ENCODE results near the gene PLA2G5.

The PLA2G5 gene

GRCh38 chr1:20031836-20032235 is 38.2 kb upstream of the PLA2G5 start:
- H3K9me3 ChIP-seq, result no peaks in the 10 kb centered on the region
- no peaks in the 10 kb centered on the region for H3K27me3 ChIP-seq
- DNase-seq, result no peak
- TF ChIP-seq CTCF (IDR thresholded peaks at IDR 0.05; ENCODE audit: low read depth, low read length), result no peak
- no peak overlapping the region for H3K4me3 ChIP-seq (ENCODE audit: low read depth, low read length)
- no peaks in the 10 kb centered on the region for H3K36me3 ChIP-seq
- H3K4me1 ChIP-seq, result no peaks in the 10 kb centered on the region

- Histone ChIP-seq H3K4me3 (ENCODE audit: low read depth, low read length) (no peak overlapping the region), H3K9me3 (no peaks in the 10 kb centered on the region), H3K4me1 (no peaks in the 10 kb centered on the region), H3K36me3 (no peaks in the 10 kb centered on the region), H3K27me3 (no peaks in the 10 kb centered on the region)
- no peak for DNase-seq
- no peak for TF ChIP-seq CTCF (IDR thresholded peaks at IDR 0.05; ENCODE audit: low read depth, low read length)
These were observed 37.6 kb upstream of the PLA2G5 start for GRCh38 chr1:20032425-20032824.

- H3K4me1 ChIP-seq, result no peaks in the 10 kb centered on the region
- no peak overlapping the region for H3K4me3 ChIP-seq (ENCODE audit: low read depth, low read length)
- no peaks in the 10 kb centered on the region for H3K36me3 ChIP-seq
- H3K9me3 ChIP-seq, result no peaks in the 10 kb centered on the region
- DNase-seq, result no peak
- no peaks in the 10 kb centered on the region for H3K27me3 ChIP-seq
- no peak for TF ChIP-seq CTCF (IDR thresholded peaks at IDR 0.05; ENCODE audit: low read depth, low read length)
These were observed 36.6 kb upstream of the PLA2G5 start for GRCh38 chr1:20033420-20033819.

GRCh38 chr1:20035114-20035513 is 34.9 kb upstream of the PLA2G5 start:
- Histone ChIP-seq H3K4me3 (ENCODE audit: low read depth, low read length) (no peak overlapping the region), H3K9me3 (no peaks in the 10 kb centered on the region), H3K4me1 (no peaks in the 10 kb centered on the region), H3K36me3 (no peaks in the 10 kb centered on the region), H3K27me3 (no peaks in the 10 kb centered on the region)
- no peak for DNase-seq
- no peak for TF ChIP-seq CTCF (IDR thresholded peaks at IDR 0.05; ENCODE audit: low read depth, low read length)

- H3K9me3 ChIP-seq, result no peaks in the 10 kb centered on the region
- DNase-seq, result no peak
- no peaks in the 10 kb centered on the region for H3K4me1 ChIP-seq
- no peaks in the 10 kb centered on the region for H3K36me3 ChIP-seq
- no peaks in the 10 kb centered on the region for H3K27me3 ChIP-seq
- H3K4me3 ChIP-seq (ENCODE audit: low read depth, low read length), result no peak overlapping the region
- no peak for TF ChIP-seq CTCF (IDR thresholded peaks at IDR 0.05; ENCODE audit: low read depth, low read length)
These were observed 32.1 kb upstream of the PLA2G5 start for GRCh38 chr1:20037877-20038276.

- Histone ChIP-seq H3K4me3 (ENCODE audit: low read depth, low read length) (no peak overlapping the region), H3K27me3 (no peaks in the 10 kb centered on the region), H3K36me3 (no peaks in the 10 kb centered on the region), H3K4me1 (no peaks in the 10 kb centered on the region), H3K9me3 (no peaks in the 10 kb centered on the region)
- TF ChIP-seq CTCF (IDR thresholded peaks at IDR 0.05; ENCODE audit: low read depth, low read length), result no peak
- no peak for DNase-seq
These were observed 22.9 kb upstream of the PLA2G5 start for GRCh38 chr1:20047096-20047495.
